HPDE6-E6E7 (cell line): ENCODE data around the gene RPEL1.
"Not testable (repeated sequence)": the region's sequence is repeated elsewhere in the genome, so short reads cannot be mapped to it uniquely, and the experiment has no call there.

Source experiments
- DNase-seq: peaks from one replicate; pipeline ENCODE4 v3.0.0; 2011; ENCODE audit warnings: missing footprints; ENCODE audit errors: extremely low spot score

RPEL1 gene

DNA sequence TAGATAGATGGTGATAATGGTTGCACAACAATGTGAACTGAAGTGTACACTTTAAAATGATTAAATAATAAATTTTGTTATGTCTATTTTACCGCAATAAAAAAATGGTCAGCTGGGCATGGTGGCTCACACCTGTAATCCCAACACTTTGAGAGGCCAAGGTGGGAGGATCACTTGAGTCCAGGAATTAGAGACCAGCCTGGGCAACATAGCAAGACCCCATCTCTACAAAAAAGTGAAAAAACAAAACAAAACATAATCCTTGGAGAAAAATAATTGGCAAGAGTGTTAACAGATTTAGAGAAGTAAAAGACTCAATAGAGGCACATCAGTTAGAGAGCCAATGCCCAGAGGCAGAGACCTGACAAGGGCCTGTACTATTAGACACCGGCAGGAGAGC, 9.9 kb upstream of the RPEL1 start:
- no peak for DNase-seq

DNA sequence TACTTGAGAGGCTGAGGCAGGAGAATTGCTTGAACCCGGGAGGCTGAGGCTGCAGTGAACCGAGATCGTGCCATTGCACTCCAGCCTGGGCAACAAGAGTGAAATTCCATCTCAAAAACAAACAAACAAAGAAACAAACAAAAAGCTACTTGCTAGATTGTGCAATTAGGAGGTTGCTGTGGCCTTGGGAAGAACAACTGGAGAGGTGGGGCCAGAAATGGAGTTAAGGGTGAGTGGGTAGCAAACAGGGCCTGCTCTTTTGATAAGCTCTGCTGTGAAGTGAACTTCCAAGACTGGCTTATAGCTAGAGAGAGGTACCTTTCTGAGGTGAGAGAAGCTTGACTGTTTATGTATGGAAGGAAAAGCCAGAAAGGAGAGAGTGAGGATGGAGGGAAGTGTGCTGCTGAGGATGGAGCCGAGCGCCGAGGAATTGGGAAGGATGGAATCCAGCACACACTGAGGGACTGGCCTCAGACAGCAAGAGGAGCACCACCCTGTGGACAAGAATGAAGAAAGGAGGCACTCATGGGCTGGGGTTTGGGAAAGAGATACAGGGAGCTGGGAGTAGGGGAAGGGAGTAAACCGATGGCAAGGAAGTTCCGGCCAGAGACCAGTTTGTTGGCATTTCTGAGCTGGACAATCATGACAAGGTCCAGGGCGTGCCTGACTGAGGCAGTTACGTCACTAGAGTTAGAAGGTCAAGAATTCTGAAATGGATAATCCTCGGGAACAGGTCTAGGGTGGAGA, 7.0 kb upstream of the RPEL1 start:
- peak; percentile 49 for DNase-seq

DNA sequence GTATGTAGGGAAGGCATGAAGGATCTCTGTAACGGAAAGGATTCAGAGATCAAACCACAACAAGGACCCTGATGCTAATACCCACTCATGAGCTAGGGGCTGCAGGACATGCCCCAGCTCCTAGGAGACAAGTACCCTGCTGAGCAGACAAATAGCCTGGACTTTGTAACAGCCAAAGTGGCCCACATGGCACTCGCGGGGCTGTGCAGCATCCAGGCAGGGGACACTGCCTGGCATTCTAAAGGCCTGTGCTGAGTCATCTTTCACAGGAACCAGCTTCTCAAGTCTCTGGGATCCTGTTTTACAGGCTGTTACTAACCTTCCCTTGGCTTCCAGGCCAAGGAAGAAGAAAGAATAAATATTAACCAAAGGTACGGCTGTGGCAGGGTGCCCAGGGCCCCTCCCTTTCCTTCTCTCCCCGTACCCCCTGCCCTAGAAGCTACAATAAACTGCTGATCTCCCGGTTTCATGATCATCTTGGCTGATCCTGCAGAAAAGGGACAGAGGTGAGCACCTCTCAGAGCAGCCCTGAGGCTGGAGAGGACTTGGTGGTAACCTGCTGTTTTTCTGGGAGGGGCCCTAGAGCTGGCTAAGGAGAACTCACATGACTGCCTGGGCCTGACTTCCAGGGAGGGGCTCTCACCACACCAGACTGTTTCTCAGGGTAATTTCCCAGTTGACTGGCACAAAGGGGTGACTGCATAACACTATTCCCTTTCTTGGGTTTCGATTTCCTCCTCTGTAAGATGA, 4.2 kb upstream of the RPEL1 start:
- peak; percentile 86 for DNase-seq

DNA sequence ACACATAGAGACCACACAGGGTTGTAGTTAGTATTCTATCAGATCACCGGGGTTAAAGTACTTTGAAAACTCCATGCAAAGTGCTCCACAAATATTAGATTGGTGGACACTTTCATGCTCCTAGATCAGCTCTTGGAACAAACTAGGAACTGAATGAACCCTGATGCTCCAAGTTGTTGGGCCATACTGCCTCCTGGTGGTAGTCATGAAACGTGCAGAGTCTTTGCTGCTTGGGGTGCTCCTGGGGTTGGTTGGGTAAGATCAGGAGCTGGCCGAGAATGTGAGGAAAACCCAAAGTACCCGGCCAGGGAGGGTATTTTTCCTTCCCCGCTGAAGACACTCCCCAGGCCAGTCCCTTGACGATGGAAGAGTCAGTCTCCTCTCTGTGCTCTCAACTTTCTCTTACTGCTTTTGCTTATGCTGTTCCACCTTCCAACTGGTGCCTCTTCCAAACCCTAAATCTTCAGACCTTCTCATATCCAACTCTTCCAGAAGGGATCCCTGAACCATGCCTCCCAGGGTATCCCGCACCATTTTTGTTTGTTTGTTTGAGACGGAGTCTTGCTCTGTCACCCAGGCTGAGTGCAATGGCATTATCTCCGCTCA, 918 bp upstream of the RPEL1 start:
- peak; percentile 67 for DNase-seq

DNA sequence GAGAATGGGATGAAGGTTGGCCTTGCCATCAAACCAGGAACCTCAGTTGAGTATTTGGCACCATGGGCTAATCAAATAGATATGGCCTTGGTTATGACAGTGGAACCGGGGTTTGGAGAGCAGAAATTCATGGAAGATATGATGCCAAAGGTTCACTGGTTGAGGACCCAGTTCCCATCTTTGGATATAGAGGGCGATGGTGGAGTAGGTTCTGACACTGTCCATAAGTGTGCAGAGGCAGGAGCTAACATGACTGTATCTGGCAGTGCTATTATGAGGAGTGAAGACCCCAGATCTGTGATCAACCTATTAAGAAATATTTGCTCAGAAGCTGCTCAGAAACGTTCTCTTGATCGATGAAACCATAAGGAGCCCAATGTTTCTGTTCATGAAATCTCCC, 637 bp downstream of the RPEL1 start:
- no peak for DNase-seq

DNA sequence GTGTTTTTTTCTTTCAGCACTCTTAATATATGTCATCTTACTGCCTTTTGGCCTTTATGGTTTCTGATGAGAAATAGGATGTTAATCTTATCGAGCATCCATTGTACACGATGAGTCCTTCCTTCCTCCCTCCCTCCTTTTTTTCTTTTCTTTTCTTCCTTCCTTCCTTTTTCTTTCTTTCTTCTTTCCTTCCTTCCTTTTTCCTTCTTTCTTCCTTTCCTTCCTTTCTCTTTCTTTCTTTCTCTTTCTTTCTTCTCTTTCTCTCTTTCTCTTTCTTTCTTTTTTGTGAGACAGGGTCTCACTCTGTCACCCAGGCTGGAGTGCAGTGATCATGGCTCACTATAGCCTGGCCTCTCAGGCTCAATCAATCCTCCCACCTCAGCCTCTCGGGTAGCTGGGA, 8.4 kb downstream of the RPEL1 start:
- no peak for DNase-seq

DNA sequence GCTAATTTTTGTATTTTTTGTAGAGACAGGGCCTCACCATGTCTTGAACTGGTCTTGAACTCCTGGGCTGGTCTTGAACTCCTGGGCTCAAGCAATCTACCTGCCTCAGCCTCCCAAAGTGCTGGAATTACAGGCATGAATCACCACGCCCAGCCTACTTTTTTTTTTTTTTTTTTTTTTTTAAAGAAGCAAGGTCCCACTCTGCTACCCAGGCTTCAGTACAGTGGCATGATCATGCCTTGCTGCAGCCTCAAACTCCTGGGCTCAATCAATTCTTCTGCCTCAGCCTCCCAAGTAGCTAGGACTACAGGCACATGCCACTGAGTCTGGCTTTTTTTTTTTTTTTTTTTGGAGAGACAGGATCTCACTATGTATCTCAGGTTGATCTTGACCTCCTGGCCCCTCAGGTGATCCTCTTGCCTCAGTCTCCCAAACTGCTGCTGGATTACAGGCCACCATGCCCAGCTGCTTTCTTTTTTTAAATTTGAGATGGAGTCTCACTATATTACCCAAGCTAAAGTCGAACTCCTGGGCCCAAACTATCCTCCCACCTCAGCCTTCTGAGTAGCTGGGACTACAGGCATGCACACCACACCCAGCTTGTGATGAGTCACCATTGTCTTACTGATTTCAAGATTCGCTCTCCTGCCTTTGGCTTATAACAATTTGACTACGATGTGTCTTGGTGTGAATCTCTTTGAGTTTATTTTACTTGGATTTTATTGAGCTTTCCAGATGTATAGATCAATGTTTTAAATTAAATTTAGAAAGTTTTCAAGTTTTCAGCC, 9.0 kb downstream of the RPEL1 start:
- DNase-seq: no peak

DNA sequence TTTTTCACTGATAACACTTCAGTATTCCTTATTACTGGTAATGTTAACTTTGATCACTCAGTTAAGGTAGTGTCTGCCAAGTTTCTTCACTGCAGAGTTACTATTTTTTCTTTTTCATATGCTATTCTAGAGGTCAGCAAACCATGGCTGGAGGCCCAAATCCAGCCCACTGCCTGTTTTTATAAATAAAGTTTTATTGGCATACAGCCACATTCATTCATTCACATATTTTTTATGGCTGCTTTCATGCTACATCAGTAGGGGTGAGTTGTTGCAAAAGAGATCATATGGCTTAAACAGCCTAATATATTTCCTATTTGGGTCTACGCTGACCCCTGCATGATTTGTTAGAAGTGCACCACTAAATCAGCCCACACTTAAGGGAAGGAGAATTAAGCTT, 10.9 kb downstream of the RPEL1 start:
- no peak for DNase-seq

DNA sequence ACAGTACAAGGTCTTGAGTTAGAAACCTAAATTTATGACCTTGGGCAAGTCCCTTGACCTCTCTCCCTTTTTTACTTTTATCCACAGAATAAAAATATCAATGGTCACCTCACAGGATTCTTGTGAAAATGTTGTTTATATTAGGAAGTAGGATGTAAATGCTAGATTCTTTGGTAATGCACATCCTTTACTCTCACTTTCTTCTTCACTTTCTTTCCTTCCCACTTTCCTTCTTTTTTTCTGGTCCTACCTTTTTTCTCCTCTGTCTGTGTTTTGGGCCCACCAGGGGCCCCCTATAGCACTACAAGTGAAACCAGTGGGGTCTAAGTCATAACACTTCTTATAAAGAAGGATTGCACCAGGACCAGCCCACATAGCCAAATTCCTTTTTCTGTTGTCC, 12.1 kb downstream of the RPEL1 start:
- no peak for DNase-seq

DNA sequence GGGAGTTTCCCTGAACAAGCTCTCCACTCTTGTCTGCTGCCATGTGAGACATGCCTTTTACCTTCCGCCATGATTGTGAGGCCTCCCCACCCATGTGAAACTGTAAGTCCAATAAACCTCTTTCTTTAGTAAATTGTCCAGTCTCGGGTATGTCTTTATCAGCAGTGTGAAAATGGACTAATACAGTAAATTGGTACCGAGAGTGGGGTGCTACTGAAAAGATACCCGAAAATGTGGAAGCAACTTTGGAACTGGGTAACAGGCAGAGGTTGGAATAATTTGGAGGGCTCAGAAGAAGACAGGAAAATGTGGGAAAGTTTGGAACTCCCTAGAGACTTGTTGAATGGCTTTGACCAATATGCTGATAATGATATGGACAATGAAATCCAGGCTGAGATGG, 13.2 kb downstream of the RPEL1 start:
- not testable (repeated sequence) for DNase-seq

DNA sequence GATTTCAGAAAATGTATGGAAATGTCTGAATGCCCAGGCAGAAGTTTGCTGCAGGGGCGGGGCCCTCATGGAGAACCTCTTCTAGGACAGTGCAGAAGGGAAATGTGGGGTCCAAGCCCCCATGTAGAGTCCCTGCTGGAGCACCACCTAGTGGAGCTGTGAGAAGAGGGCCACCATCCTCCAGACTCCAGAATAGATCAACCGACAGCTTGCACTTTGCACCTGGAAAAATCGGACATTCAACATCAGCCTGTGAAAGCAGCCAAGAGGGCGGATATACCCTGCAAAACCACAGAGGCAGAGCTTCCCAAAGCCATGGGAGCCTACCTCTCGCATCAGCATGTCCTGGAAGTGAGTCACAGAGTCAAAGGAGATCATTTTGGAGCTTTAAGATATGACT, 14.3 kb downstream of the RPEL1 start:
- no peak for DNase-seq

DNA sequence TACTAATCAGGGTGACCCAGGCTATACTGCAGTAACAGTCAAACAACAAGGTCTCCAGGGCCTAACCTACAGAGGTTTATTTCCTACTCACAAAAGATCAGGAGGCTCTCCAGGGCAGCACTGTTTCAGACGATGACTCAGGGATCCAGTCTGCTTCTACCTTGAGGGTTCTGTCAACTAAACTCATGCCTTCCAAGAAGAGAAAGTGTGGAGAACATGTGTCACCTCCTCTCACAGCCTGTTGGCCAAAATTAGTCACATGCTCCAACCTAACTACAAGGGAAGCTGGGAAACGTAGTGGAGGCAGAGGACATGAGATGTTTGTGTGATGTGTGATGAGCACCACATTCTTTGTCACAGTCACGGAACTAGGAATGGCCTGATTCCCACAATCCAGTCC, 16.5 kb downstream of the RPEL1 start:
- DNase-seq: no peak

DNA sequence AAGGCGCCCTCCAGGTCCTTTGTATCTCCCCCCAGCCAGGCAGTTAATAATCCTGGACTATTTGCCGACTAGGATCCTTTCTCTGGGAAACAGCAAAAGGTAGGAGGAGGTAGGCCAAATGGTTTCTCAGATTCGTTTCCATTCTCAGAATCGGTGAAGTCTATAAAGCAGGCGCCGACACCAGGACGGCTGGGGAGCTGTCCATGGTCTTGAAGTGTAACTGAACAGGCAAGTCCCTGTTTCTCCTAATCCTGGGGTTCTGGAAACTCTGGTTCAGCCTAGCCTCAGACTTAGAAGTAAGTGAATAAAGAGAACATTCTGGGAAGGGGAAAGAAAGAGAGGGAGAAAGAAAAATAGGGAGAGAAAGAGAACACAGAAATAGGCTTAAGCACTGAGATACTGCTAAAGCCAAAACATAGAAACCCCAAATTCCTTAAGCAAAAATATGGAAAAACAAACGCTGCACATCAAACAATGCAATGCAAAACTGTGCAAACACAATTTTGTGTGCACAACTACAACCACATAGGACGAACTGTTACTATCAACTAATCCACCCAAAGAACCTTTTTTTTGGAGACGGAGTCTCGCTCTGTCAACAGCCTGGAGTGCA, 20.1 kb downstream of the RPEL1 start:
- no peak for DNase-seq

DNA sequence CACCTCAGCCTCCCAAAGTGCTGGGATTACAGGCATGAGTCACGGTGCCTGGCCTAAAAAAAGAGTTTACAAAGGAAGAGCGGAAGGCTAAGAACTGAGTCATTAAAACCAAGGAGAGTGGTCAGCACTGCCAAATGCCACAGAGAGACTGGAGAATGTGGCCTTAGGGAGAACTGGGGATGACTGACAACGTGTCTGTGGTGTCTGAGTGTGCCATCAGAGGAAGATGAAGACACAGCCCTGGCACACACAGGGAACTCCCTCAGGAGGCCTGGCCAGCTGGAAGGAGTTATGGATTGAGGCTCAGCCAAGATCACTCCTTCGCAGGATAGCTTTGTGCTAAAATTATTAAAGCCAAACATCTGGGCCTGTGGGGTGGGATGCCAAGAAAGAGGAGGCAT, 27.4 kb downstream of the RPEL1 start:
- DNase-seq: peak; percentile 87

DNA sequence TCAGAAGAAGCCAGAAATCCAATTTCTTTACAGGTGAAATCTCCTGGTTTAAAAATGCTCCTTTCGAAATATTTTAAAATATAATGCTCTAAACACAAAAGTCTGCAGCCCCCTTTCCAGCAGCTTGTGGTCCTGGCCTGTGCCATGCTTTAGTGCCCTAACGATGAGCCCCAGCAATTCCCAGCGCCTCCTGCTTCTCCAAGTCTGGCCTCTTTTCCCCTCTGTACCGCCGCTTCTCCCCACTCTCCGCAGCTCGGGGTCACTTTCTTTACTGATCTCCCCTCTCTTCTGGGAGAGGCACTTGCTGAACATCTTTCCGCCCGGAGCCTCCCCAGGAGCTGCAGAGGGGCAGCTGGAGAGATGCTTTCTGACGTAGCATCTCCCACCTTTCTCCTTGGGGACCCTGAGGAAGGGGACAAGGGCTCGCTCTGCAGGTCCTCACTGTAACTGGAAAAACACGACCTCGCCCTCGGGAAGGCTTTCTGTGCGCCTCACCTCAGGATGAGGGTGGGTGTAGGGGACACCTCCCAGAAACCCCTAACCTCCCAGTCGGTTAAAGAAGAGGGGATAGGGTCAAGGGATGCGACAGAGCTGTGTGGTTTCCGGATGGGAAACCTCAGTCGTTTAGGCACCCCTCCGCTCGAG, 30.7 kb downstream of the RPEL1 start:
- no peak for DNase-seq

DNA sequence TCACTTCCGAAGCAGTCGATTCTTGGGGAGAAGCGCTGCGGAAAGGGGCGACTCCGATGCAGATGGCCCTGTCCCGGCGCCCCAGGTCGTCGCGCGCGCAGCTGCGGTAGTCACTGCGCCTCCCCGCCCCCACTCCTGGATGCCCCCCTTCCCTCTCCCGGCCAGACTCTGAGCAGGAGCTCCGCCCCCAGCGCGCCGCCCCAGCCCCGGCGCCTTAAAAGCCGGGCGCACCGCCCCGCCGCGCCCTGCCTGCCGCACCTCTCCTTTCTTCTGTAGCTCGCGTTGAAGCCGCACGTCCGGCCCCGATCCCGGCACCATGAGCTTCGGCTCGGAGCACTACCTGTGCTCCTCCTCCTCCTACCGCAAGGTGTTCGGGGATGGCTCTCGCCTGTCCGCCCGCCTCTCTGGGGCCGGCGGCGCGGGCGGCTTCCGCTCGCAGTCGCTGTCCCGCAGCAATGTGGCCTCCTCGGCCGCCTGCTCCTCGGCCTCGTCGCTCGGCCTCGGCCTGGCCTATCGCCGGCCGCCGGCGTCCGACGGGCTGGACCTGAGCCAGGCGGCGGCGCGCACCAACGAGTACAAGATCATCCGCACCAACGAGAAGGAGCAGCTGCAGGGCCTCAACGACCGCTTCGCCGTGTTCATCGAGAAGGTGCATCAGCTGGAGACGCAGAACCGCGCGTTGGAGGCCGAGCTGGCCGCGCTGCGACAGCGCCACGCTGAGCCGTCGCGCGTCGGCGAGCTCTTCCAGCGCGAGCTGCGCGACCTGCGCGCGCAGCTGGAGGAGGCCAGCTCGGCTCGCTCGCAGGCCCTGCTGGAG, 31.4 kb downstream of the RPEL1 start, which contains the start of gene INA:
Gene INA, plus strand, starts transcription at position 243 of the 817 bp plus-strand sequence. Its CDS starts 74 bp downstream, at position 317.
- no peak for DNase-seq

DNA sequence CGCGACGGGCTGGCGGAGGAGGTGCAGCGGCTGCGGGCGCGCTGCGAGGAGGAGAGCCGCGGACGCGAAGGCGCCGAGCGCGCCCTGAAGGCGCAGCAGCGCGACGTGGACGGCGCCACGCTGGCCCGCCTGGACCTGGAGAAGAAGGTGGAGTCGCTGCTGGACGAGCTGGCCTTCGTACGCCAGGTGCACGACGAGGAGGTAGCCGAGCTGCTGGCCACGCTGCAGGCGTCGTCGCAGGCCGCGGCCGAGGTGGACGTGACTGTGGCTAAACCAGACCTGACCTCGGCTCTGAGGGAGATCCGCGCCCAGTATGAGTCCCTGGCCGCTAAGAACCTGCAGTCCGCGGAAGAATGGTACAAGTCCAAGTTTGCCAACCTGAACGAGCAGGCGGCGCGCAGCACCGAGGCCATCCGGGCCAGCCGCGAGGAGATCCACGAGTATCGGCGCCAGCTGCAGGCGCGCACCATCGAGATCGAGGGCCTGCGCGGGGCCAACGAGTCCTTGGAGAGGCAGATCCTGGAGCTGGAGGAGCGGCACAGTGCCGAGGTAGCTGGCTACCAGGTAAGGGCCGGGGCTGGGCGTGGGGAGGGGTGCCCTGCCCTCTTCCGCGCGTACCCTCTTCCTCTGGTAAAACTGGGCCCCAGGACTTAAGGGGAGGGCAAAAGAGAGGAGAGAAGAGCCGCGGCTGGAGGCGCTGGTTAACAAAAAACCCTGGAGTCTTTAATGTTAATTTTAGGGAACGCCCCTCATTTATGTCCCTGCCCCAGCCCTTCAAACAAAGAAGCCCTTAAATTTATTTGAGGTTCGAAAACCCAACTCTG, 32.2 kb downstream of the RPEL1 start:
- DNase-seq: no peak

DNA sequence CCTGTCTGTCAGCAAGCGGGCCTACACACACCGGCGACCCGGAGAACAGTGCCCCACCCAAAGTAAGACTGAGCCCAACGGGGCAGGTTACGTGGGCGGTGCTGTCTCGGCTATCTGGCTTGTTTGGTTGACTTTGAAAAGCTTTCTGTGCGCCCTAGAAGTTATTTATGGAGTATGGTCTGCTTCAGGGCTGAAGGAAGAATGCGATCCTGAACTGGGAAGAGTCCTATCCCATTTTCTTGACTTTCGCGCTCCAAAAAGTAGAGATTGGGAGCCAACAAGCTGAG, 32.8 kb downstream of the RPEL1 start:
- no peak for DNase-seq

DNA sequence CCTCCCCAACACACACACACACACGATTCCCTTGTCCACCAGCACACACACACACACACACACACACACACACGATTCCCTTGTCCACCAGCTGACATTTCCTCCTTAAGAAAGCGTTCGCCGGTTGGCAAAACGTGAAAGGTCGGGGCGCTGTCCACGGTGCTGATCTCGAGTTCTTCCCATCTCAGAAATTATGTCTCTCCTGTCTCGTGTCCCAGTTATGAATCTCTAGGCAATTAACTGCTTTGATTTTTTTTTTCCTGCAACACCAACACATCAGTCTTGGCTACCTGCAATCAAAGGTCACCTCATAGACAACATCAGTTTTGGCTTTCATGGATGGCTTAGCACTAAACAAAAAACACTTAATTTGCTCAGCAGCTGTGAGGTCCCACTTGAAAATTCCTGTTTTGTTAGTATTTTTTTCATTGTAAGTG, 33.2 kb downstream of the RPEL1 start:
- no peak for DNase-seq

DNA sequence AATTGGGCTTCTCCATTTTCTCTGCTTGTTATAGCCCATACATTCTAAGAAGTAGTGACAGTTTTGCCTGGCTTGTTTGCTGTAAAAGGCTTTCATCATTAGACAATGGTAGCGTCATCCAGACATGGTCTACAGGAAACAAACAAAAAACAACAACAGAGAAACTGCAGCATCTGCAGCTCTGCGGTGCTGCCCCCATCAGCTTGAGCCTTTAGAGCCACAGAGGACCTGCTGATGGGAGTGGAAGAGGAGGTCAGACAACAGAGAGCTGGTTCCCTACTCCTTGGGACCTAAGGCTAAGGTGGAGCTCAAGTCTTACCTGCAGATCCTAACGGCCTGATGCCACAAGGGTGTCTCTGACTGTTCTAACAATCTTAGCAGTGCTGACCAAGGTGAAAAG, 34.3 kb downstream of the RPEL1 start:
- no peak for DNase-seq
